Measurements from ENCODE around the gene FBXW9.
A peak's percentile ranks its signal among the peaks of the same experiment; 100 is the strongest.
"Not testable (repeated sequence)": the region's sequence is repeated elsewhere in the genome, so short reads cannot be mapped to it uniquely, and the experiment has no call there.

FBXW9 gene

DNA sequence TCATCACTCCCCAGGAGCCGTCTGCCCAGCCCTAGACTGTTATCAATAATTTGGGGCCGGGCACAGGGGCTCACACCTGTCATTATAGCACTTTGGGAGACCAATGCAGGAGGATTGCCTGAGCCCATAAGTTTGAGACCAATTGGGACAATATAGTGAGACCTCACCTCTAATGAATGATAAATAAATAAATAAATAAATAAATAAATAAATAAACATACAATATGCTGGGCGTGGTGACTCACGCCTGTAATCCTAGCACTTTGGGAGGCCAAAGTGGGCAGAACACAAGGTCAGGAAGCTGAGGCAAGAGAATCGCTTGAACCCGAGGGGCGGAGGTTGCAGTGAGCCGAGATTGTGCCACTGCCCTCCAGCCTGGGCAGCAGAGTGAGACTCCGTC, 16.9 kb upstream of the FBXW9 start:
- DNase-seq = not testable (repeated sequence)

DNA sequence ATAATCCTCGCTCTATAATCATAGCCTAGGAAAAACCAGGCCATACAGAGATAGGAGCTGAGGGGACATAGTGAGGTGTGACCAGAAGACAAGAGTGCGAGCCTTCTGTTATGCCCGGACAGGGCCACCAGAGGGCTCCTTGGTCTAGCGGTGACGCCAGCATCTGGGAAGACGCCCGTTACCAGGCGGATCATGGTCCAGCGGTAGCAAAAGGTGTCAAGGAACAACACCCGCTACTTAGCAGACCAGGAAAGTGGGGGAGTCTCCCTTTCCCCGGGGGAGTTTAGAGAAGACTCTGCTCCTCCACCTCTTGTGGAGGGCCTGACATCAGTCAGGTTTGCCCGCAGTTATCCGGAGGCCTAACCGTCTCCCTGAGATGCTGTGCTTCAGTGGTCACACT, 15.6 kb upstream of the FBXW9 start:
- DNase-seq = not testable (repeated sequence)

DNA sequence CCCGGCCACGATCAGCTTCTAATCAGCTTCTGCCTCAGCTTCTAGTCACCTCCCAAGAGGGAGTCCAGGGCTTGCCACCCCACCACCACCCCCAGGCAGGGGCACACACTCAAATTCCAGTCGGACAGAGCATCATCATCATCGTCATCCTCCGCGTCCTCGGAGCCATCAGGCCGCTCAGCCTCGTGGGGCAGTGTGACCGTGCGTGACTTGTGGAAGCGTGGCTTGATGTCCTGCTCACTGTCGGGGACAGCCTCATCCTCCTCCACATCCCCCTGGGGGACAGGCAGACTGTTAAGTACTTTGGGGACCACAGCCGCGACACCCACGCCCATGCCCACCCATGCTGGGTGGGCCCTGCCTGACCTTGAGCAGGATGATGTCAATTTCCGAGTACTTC, 14.8 kb upstream of the FBXW9 start:
- no peak for DNase-seq

DNA sequence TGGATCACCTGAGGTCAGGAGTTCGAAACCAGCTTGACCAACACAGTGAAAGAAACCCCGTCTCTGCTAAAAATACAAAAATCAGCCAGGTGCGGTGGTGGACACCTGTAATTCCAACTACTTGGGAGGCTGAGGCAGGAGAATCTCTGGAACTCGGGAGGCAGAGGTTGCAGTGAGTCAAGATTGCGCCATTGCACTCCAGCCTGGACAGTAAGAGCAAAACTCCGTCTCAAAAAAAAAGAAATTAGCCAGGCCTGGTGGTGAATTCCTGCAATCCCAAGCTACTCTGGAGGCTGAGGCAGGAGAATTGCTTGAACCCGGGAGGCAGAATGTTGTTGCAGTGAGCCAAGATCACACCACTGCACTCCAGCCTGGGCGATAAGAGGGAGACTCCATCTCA, 12.2 kb upstream of the FBXW9 start:
- DNase-seq = no peak

DNA sequence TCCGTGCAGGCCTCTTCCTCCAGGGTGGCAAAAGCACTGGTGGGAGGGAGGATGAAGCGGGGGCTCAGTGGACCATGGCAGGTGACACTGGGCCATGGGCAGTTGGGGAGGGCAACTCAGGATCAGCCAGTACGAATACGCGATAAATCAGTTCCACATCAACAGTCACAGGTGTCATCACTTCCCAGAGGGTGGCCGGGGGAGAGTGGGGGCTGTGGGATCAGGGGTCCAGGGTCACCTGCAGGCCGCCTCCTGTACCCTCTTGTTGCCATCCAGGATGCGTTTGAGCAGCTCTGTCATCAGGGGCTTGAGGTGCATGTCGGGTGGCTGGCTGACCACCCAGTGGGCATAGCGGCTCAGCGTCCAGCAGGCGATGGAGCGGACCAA, 9.9 kb upstream of the FBXW9 start:
- DNase-seq = no peak

DNA sequence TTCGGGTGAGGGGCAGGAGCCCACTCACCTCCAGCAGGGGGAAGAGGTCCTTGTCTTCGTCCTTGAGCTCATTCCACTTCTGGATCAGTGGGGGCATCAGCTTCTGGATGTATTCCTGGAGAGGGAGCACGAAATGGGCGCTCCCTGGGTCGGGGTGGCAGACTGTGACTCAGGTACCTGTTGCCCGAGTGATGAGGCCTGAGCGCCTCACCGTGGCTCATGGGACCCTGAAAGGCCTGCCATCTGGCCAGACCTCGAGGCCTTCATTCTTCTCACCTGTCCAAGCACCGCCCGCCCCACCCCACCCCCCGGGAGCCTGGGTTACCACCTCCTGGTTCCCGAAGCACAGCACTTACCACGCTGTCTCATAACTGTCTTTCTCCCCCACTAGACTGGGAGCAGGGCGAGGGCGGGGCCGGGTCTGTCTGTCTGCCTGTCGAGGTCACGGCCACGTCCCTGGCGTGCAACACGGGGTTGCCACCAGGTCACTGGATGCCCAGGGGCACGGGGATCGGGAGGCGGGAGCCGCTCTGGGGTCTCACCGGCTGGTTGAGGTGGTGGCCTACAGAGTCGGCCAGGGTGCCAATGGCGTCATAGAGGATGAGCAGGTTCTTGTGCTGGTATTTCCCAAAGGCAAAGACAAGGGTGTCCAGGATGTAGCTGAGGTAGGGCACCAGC, 9.4 kb upstream of the FBXW9 start:
- no peak for DNase-seq

DNA sequence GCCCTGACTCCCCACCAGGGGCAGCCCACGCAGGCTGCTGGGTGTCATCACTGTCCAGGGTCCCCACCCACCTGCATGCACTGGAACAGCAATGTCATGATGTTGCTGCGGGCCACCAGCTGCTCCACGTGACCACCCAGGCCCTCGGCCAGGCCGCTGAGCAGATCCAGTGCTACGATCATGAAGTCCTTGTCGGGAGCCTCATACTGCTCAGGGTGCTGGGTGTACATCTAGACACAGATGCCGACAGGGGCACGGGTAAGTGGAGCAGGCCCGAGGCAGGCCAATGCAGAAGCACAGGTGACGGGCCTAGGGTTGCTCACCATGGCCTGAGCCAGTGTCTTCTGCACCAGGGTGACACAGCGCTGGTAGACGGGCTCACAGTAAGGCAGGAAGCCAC, 8.7 kb upstream of the FBXW9 start:
- no peak for DNase-seq

DNA sequence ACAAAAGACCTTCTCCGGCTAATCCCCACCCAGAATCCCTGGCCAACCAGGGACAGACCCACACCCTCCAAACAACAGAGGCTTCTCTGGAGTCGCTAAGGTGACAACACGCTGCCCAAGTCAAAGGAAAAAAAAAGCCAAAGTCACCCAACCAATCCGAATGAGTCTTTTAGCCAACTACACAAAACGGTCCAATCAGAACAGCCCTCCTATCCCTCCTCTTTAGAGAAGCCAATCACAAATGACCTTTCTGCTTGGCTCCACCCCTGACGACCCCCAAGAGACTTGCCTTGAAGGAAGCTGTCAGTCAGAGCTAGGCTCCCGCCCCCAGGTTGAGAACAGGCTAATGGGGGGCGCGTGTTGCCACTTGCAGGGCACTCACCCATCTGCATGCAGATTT, 6.6 kb upstream of the FBXW9 start:
- DNase-seq = no peak

DNA sequence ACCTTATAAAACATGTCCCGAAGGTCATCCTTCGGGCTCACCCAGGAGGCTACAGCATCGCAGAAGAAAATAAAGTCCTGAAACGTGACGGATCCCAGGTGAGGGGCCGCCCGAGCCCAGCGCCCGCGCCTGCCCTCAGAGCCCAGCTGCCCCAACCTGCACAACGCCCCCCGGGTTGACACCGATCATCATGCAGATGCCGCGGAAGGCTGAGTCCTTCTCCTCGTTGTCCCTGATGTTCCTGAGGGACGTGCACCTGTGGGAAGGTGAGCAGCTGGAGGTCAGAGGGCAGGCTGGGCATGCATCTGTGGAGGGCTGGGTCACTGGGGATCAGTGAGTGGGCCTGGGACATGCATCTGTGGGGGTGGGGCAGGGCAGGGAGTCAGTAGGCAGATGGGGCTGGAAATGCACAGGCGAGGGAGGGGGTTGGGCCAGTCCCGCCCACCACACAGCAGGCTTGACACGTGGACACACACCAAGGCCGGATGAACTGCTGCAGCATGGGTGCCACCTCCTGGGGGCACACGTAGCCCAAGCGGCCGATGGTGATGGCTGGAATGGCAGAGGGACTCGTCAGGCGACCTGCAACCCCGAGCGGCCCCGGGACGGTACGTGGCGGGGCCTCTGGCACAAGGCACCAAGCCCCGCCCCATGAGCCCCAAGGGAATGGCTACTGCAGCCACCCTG, 5.3 kb upstream of the FBXW9 start:
- DNase-seq = no peak

DNA sequence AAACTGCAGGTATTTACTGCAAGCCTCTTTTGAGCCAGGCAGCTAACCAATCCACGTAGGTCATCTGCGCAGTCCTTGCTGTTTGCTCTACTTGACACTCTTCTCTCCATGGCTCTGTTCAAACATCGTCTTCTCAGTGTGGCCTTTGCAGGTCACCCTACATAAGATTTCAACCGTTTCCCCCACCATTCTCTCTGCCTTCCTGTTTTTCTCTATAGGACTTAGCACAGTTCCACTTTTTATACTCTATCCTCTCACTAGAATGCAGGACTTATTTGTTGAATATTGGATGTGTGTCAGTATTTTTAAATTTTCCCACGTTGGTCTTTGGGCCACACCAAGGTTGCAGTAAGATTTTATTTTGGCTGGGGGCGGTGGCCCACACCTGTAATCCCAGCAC, 1.7 kb upstream of the FBXW9 start:
- DNase-seq = no peak

DNA sequence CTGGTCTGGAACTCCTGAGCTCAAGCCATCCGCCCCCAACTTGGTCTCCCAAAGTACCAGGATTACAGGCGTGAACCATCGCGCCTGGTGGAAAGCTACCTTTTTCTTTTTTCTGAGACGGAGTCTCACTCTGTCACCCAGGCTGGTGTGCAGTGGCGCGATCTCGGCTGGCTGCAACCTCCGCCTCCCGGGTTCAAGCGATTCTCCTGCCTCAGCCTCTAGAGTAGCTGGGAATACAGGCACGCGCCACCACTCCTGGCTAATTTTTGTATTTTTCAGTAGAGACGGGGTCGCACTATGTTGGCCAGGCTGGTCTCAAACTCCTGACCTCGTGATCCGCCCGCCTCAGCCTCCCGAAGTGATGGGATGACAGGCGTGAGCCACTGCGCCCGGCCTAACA, 994 bp upstream of the FBXW9 start:
- not testable (repeated sequence) for DNase-seq

DNA sequence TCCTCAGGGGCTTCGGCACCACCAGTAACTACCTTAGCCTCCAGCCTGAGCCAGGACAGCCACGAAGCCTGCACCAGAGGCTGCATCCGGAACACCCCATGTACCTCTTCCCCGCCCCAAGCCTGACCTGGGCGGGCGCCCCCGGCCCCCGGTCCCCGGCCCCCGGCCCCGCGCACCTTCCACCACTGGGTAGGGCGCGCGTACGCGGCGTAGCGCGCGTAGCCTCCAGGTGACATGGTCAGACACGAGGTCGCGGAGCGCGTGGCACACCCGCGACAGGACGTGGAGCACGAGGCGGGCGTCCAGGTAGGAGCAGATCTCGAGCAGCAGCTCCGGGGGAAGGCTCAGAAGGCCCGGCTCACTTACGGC, 450 bp downstream of the FBXW9 start:
- DNase-seq = no peak

DNA sequence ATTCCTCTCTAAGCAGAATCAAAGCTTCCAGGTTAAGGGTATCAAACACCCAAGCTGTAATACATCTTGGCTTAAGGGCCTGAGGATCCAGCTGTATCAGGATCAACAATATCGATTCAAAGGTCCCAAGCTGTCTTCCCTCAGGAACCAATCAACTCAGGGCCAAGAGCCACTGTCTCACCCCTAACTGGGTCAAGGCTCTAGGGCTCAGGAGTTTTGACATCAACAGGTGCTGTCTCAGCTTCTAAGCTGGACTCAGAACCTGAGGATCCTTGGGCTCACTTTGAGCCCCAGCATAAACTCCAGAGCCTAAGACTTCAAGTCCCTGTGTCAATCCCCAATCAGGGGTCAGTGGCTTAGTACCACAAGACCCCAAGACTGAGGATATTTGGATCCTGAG, 917 bp downstream of the FBXW9 start:
- DNase-seq = no peak

DNA sequence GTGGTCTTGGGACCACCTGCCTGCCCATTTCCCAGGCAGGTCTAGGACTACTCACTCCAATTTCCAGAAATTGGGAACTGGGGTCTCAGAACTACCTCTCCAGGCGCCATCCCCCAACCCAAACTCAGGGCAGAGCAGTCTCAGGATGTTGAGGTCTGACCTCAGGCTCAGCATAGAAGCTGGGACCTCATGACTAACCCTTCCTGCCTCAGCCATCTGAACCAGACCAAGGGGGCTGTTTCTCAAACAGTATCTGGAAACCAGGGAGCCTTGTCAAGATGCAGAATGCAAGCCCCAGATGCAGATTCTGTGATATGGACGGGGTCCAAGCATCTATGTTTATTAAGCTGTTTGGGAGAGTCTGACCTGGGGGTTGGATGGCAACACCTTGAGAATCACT, 1.3 kb downstream of the FBXW9 start:
- no peak for DNase-seq

DNA sequence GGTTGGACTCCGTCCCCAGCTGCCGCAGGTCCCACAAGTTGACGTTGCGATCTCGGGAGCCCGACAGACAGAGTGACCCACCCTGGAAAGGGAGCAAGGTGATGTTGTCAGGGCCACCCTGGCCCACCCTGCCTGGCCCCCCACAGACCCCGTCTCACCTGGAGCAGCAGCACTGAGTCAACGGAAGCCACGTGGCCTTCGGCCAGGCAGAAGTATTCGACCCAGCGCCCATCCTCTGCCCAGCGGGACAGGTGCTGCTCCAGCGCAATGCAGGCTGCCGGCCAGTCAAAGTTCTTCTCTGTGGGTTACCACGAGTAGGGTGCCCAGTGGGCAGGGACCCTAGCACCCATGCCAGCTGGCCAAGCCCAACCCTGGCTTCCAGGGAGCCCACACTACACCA, 1.8 kb downstream of the FBXW9 start:
- DNase-seq = no peak

DNA sequence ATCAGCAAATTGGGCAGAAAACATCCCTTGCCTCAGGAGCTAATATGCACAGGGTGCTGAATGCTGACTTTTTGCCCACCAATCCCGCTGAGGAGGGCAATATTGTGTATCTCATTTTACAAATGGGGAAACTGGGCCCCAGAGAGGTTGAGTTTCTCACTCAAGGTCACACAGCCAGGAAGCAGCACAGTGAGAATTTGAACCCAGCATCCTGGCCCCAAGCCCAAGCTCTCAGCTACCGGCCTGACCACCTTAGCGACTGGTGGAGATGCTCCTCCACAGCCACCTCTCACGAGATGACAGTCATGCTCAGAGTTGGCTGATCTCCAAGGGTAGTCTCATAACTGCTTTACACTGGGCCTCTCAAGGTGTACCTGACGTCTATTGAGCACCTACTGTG, 3.5 kb downstream of the FBXW9 start:
- DNase-seq = no peak

DNA sequence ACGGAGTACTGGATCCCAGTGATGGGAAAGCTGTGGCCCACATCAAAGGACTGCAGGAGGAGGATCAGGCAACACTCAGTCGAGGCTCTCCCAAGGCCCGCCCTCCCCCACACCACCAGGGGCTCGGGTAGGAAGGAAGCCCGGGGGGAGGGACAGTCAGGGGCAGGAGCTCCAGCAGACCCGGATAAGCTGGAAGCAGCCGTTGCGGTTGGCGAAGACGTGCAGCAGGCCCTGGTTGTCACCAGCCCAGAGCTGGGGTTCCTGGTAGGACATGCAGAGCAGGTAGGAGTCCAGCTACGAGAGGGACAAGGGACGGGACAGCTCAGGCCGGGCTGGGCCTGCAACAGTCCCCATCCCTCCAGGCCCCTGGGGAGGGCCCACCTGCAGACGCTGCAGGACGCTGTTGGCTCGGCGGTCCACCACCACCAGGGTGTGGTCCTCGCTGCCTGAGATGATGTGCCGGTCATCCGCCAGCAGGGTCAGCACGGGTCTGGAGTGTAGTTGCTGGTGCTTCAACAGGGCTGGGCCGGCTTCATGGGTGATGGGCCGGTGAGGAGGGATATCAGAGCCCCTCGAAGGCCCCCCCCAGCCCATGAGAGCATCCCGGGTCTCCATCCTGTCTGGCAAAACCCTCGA, 6.7 kb downstream of the FBXW9 start:
- DNase-seq = no peak

DNA sequence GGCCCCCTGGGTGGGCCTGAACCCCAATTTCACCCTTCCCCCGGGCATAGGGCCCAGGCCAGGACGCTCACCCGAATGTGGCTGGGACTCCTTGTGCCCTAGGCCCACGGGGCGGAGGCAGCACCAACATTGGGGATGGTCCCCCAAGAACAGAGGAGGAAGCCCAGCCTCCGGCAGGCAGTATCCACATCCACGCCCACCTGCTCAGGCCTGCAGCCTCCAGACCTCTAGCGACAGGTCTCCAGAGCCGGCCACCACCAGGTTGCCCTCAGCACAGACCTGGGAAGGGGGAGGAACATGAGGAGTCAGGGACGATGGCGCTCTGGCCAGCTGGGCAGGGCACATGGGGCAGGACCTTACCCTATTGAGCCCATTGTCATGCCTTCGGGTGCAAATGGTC, 7.4 kb downstream of the FBXW9 start:
- no peak for DNase-seq

DNA sequence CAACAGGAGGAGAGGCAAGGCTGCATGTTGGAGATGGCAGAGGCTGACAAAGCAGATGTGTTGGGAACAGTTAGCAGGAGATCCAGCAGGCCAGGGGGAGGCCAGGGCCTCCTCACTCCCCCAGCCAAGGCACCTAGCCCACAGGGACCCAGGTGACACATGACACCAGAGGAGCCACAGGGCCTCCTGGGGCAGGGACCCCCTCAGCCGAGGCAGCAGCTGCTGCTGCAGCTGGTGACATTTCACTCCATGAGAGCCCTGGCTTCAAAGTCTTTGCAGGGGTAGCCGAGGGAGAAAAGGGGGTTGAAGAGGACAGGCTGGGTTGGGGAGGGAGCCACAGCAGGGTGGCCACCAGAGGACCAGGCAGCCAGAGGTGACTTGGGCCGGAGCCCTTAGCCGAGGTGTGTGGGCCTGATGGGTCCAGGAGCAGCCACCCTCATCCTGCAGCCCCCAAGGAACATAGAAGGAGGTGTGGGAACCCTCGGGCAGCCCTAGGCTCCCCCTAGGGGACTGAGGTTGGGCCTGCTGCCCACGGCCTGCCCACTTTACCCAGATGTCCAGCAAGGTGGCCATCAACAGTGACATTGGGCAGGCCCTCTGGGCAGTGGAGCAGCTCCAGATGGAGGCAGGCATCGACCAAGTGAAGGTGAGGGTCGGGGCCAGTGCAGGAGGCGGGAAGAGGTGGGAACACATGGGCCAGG, 8.8 kb downstream of the FBXW9 start, which contains the start of gene GNG14:
Gene GNG14 (plus strand): TSS at position 503 of the 701 bp plus-strand sequence. CDS start 51 bp downstream, at position 554.
- DNase-seq = no peak

DNA sequence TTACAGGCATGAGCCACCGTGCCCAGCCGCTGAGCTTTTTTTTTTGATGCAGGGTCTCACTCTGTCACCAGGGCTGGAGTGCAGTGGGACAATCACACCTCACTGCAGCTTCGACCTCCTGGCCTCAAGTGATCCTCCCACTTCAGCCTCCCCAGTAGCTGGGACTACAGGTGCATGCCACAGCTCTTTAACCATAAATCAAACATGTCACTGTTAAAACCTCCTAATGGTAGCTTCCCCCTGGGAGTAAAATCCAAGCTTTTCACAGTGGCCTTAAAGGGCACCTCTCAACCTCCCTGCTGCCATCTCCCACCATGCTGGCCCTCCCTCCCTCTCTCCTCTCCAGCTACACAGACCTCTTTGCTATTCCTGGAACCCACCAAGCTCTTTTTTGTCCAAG, 10.6 kb downstream of the FBXW9 start:
- no peak for DNase-seq

DNA sequence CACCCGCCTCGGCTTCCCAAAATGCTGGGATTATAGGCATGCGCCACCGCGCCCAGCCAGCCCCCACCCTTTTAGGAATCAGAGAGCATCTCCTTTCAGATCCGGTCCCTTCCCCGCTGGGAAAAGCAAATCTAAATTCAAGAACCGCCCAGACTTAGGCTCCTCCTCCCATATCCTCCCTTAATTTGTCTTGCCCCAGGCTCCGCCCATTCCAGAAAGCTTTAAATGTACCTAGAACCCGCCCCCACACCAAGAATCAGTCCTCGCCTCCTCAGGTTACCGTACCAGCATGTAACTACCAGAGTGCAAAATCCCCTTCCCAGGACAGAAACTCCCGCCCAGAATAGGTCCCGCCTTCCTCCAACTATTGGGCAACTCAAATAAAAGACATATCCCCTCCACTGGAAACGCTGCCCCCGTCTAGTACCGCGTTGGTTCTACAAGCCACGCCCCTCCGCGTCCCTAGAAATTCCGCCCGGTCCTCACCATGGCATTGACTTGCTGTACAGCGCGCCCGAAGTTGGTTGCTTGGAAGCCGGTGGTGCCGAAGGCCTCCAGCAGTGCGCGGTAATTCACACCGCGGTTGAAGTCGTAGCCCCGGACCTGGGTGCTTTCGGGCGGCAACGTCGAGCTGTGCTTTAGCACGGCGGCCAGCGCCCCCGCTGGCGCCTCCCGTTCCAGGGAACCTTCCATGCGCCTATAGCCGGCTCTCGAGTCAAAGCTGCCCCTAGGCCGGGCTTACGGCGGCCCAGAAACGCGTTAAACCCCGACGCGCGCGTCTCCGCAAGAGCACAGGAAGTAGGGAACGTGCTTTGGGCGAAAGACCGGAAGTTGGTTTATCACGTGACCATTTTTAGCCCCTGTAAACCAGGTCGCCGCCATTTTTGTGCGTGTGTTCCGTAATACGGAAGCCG, 15.1 kb downstream of the FBXW9 start, which contains the start of gene DHPS:
Gene DHPS (minus strand): TSS at position 807 of the 914 bp plus-strand sequence. CDS start 114 bp downstream, at position 693.
- DNase-seq = peak; percentile 89

DNA sequence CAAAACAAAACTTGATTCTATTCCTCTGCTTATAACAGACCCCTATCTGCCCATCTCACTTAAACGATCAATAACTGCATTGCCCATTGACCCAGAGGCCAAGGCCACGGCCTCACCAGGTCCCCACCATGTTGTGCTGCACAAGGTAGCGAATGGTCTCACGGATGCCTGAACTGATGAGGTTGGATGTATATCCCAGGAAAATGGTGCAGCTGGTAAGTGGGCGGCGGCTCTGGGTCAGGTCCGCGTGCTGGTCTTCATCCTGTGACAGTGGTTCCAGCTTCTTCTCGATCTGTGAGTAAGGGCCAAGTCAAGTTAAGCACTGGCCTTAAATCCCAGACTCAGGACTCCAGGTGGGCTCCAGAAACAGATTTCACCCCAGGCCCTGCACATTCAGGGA, 16.4 kb downstream of the FBXW9 start:
- no peak for DNase-seq

DNA sequence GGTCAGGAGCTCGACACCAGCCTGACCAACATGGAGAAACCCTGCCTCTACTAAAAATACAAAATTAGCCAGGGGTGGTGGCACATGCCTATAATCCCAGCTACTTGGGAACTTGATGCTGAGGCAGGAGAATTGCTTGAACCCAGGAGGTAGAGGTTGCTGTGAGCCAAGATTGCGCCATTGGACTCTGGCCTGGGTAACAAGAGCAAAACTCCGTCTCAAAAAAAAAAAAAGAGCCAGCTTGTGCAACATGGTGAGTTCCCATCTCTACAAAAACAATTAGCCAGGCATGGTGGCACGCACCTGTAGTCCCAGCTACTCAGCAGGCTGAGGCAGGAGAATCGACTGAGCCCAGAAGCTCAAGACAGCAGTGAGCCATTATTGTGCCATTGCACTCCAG, 18.4 kb downstream of the FBXW9 start:
- not testable (repeated sequence) for DNase-seq

Measured in activated gamma-delta T cell treated with Interleukin-2 at 50 U/mL for 16 hours (primary cell).